LHCN-M2 (cell line): ENCODE data around the gene MIGA2. TPM values are rescaled to one million over a fixed set of nuclear protein-coding genes. Genes with fewer than 3 reads are reported as not detected.

Source experiments
- DNase-seq: peaks from one replicate; pipeline ENCODE4 v3.0.0-alpha.2; 2012; ENCODE audit warnings: low read depth
- total RNA-seq: library from RNA; depleted of rRNA; stranded (reverse); fragments of >200 nt; gene quantifications from 2 replicates; pipeline ENCODE4 v1.2.3, GENCODE V29; 2014

Gene MIGA2
- total RNA-seq, 1 experiment from 2014 or later: 29.1 TPM

GRCh38 chr9:129070696-129071525, 34.5 kb downstream of the MIGA2 start:
- DNase-seq: no peak

- no peak for DNase-seq
Observed at GRCh38 chr9:129071526-129072126, 35.2 kb downstream of the MIGA2 start.

- no peak for DNase-seq
Observed at GRCh38 chr9:129072171-129072570, 35.7 kb downstream of the MIGA2 start.

- no peak for DNase-seq
Observed at GRCh38 chr9:129073404-129073803, 37.0 kb downstream of the MIGA2 start.

GRCh38 chr9:129074106-129074505, 37.7 kb downstream of the MIGA2 start:
- DNase-seq: no peak

- DNase-seq: no peak
Observed at GRCh38 chr9:129075996-129076639, 39.7 kb downstream of the MIGA2 start.

- DNase-seq: no peak
Observed at GRCh38 chr9:129076640-129077037, 40.2 kb downstream of the MIGA2 start.

GRCh38 chr9:129077236-129077635, 40.8 kb downstream of the MIGA2 start:
- DNase-seq: no peak

- DNase-seq: no peak
Observed at GRCh38 chr9:129078691-129079503, 42.5 kb downstream of the MIGA2 start.

GRCh38 chr9:129079829-129080228, 43.4 kb downstream of the MIGA2 start:
- no peak for DNase-seq

GRCh38 chr9:129080298-129080600, 43.8 kb downstream of the MIGA2 start:
- DNase-seq: no peak

GRCh38 chr9:129080601-129081387, 44.4 kb downstream of the MIGA2 start, which contains the start of gene DOLPP1:
Gene DOLPP1 (plus strand): TSS chr9:129081111. CDS start chr9:129081132, 21 bp downstream.
- DNase-seq: peak; percentile 99

GRCh38 chr9:129081388-129081904, 45.0 kb downstream of the MIGA2 start:
- DNase-seq: peak; percentile 14

GRCh38 chr9:129084087-129084486, 47.7 kb downstream of the MIGA2 start:
- no peak for DNase-seq

GRCh38 chr9:129089246-129089645, 52.8 kb downstream of the MIGA2 start:
- DNase-seq: no peak

- no peak for DNase-seq
Observed at GRCh38 chr9:129093602-129094386, 57.4 kb downstream of the MIGA2 start.

GRCh38 chr9:129094387-129095169, 58.2 kb downstream of the MIGA2 start:
- no peak for DNase-seq

- DNase-seq: no peak
Observed at GRCh38 chr9:129095170-129095667, 58.8 kb downstream of the MIGA2 start.

GRCh38 chr9:129095908-129096307, 59.5 kb downstream of the MIGA2 start:
- no peak for DNase-seq
